ENCODE measurements around the gene IL4I1. TPM values are rescaled to one million over a fixed set of nuclear protein-coding genes. Genes with fewer than 3 reads are reported as not detected.
A peak's percentile ranks its signal among the peaks of the same experiment; 100 is the strongest.

IL4I1 gene
- total RNA-seq, 4 donors from 2014 or later = 0.15 to 1.1 TPM; not detected in 2

DNA sequence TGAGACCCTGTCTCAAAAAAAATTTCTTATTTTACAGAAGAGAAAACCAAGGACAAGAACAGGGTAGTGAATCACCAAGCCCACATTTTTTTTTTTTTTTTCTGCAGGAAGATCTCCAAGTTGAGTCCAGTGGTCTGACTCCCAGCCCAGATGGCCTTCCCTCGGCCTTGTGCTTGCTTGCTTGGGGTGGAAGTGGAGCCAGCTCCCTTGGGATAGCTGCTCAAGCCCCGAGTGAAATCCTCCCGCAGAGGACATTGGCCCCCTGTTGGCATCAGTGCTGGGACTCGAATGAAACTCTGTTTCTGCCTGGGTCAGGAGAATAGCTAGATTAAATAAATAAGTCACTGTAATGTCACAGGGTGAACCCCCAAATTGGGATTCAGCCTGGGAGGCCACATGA is 42.0 kb upstream of the IL4I1 start:
- in situ Hi-C loops (cut with MboI; ENCODE audit: low sequenced_read_pairs in 4 of 4) = loop anchor here in 3 of 4 donors (25.0 kb wide), 1 partner anchor 199 kb away; no protein-coding TSS in a partner anchor
- intact Hi-C loops (cut with DNase I; ENCODE audit: low total_unique reads) = no loop called here
- ATAC-seq (no peak), DNase-seq (no peak)
- Histone ChIP-seq H3K27me3 (no peaks in the 10 kb centered on the region), H3K4me3 (no peak overlapping the region), H3K9me3 (no peaks in the 10 kb centered on the region), H3K4me1 (peaks cover 3 to 6% of the 10 kb centered on the region in 2 donors), H3K27ac (no peak overlapping the region), H3K36me3 (no peaks in the 10 kb centered on the region)
- TF ChIP-seq POLR2A (IDR thresholded peaks at IDR 0.05) (no peak), CTCF (IDR thresholded peaks at IDR 0.05 in 4 of 5, conservative IDR thresholded peaks at IDR 0.05 in 1 of 5) (no peak)

DNA sequence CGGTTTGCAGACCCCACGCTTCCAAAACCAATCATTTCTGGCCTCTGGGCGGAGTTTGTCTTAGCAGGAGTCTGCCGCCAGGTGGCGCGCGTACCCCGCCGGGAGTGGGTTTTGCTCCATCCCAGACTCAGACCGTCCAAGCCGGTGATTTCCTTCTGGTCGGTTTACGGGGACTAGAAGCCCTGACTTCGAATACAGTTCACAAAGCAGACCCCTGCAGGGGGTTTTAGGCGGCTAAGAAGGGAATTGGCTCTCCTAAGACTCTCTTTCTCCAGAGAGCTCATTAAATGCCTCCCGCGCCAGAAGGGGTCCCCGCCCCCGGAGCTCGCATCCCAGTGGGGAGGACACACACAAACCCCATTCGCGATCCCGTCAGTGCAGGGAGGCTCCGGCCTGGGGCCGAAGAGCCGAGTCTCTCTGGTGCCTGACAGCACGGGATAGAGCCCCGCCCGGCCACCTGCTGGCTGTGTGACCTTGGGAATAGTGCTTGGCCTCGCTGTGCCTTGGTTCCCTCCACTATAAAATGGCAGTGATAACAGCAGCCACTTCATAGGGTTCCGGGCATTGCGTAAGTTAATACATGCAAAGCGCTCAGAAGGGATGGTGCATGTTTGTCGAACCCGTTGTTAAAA is 41.2 kb upstream of the IL4I1 start:
- Histone ChIP-seq H3K36me3 (no peaks in the 10 kb centered on the region), H3K4me3 (peak overlapping the region in 3 of 4 donors; percentile 3 to 23 (median 19)), H3K27me3 (no peaks in the 10 kb centered on the region), H3K9me3 (no peaks in the 10 kb centered on the region), H3K4me1 (peaks cover 3 to 6% of the 10 kb centered on the region in 2 donors), H3K27ac (no peak overlapping the region)
- ATAC-seq = peak; percentile 81 to 84
- in situ Hi-C loops (cut with MboI; ENCODE audit: low sequenced_read_pairs in 4 of 4) (loop anchor here in 3 of 4 donors (25.0 kb wide), 1 partner anchor 199 kb away; no protein-coding TSS in a partner anchor), intact Hi-C loops (cut with DNase I; ENCODE audit: low total_unique reads) (loop anchor here (1.0 kb wide), 1 partner anchor 45 kb away; no protein-coding TSS in a partner anchor)
- TF ChIP-seq CTCF (IDR thresholded peaks at IDR 0.05 in 4 of 5, conservative IDR thresholded peaks at IDR 0.05 in 1 of 5) (peak; percentile 88 to 99 (median 94)), POLR2A (IDR thresholded peaks at IDR 0.05) (no peak)
- peak; percentile 50 to 55 for DNase-seq

- ATAC-seq (no peak), DNase-seq (no peak)
- no peaks in the 10 kb centered on the region for H3K9me3 ChIP-seq
- peaks cover 3 to 6% of the 10 kb centered on the region in 2 donors for H3K4me1 ChIP-seq
- no peak overlapping the region for H3K4me3 ChIP-seq
- no peak overlapping the region for H3K27ac ChIP-seq
- H3K27me3 ChIP-seq = no peaks in the 10 kb centered on the region
- TF ChIP-seq CTCF (IDR thresholded peaks at IDR 0.05 in 4 of 5, conservative IDR thresholded peaks at IDR 0.05 in 1 of 5) (no peak), POLR2A (IDR thresholded peaks at IDR 0.05) (no peak)
- H3K36me3 ChIP-seq = no peaks in the 10 kb centered on the region
- intact Hi-C loops (cut with DNase I; ENCODE audit: low total_unique reads) = no loop called here
- in situ Hi-C loops (cut with MboI; ENCODE audit: low sequenced_read_pairs in 4 of 4) = loop anchor here in 3 of 4 donors (25.0 kb wide), 1 partner anchor 201 kb away; no protein-coding TSS in a partner anchor
These were observed 39.9 kb upstream of the IL4I1 start for GRCh38 chr19:49936549-49936948.

- H3K4me1 ChIP-seq = peaks cover 6 to 12% of the 10 kb centered on the region in 2 donors
- intact Hi-C loops (cut with DNase I; ENCODE audit: low total_unique reads) = loop anchor here (5.0 kb wide), 1 partner anchor 69 kb away; no protein-coding TSS in a partner anchor
- TF ChIP-seq POLR2A (IDR thresholded peaks at IDR 0.05) (no peak), CTCF (IDR thresholded peaks at IDR 0.05 in 4 of 5, conservative IDR thresholded peaks at IDR 0.05 in 1 of 5) (no peak)
- no peaks in the 10 kb centered on the region for H3K27me3 ChIP-seq
- no peak for DNase-seq
- no peak overlapping the region for H3K27ac ChIP-seq
- in situ Hi-C loops (cut with MboI; ENCODE audit: low sequenced_read_pairs in 4 of 4) = loop anchor here in 3 of 4 donors (25.0 kb wide), 1 partner anchor 204 kb away; no protein-coding TSS in a partner anchor
- ATAC-seq = no peak
- no peaks in the 10 kb centered on the region for H3K9me3 ChIP-seq
- no peaks in the 10 kb centered on the region for H3K36me3 ChIP-seq
- H3K4me3 ChIP-seq = no peak overlapping the region
These were observed 37.0 kb upstream of the IL4I1 start for GRCh38 chr19:49933643-49934042.
